IPS-15b (cell line): ENCODE data around the gene ANKS4B.
A peak's percentile ranks its signal among the peaks of the same experiment; 100 is the strongest.
"Not testable (repeated sequence)": the region's sequence is repeated elsewhere in the genome, so short reads cannot be mapped to it uniquely, and the experiment has no call there.

Experiments used
- H3K27me3 ChIP-seq: one replicate; pipeline ENCODE4 v1.6.1; 2013; ENCODE audit warnings: low read length; ENCODE audit not compliant: control insufficient read depth, insufficient read depth
- H3K36me3 ChIP-seq: one replicate; pipeline ENCODE4 v1.6.1; 2013; ENCODE audit warnings: low read length; ENCODE audit not compliant: control insufficient read depth, insufficient read depth
- H3K4me1 ChIP-seq: one replicate; pipeline ENCODE4 v1.6.1; 2013; ENCODE audit warnings: mild to moderate bottlenecking, low read length; ENCODE audit not compliant: control insufficient read depth, insufficient read depth
- H3K4me3 ChIP-seq: one replicate; pipeline ENCODE4 v1.5.1; 2013; ENCODE audit warnings: low read depth, low read length
- H3K9ac ChIP-seq: one replicate; pipeline ENCODE4 v1.6.1; 2013; ENCODE audit warnings: low read depth, mild to moderate bottlenecking, low read length
- H3K9me3 ChIP-seq: one replicate; pipeline ENCODE4 v1.6.1; 2013; ENCODE audit warnings: mild to moderate bottlenecking, low read length; ENCODE audit not compliant: control insufficient read depth, insufficient read depth

The ANKS4B gene

DNA sequence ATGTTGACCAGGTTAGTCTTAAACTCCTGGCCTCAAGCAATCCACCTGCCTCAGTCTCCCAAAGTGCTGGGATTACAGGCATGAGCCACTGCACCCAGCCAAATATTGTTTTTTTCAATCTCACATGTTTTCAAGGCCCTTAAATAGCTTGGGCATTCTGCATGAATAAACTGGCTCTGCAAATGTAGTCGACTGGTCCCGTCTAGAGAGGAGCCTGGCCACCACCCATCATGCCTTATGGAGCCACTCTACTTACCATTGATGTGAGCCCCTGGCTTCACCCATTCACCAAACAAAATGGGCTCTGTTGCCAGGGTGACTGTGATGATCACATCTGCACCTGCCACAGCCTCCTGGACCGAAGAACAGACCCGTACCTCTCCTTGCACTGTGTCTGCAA, 33.8 kb downstream of the ANKS4B start:
- no peaks in the 10 kb centered on the region for H3K27me3 ChIP-seq
- no peaks in the 10 kb centered on the region for H3K9me3 ChIP-seq
- no peak overlapping the region for H3K4me3 ChIP-seq
- H3K4me1 ChIP-seq = no peaks in the 10 kb centered on the region
- no peak overlapping the region for H3K9ac ChIP-seq
- no peaks in the 10 kb centered on the region for H3K36me3 ChIP-seq

DNA sequence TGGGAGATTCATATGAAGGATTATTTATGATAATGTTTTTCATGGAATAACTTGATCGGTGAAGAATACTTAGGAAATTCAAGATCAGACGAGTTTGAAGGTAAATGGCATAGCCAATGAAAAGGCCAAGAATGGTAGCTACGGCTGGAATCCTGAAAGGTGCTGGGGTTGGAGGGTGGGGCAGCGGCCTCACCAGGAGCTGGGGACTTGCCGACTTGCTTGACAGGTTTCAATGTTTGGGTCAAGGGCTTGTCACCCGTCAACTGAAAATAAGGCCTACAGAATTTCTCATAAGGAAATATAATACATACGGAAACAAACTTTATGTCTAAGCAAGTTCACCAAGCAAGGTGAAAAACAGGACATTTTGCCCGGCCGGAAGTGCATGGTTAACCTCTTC, 34.7 kb downstream of the ANKS4B start:
- no peak overlapping the region for H3K9ac ChIP-seq
- H3K36me3 ChIP-seq = no peaks in the 10 kb centered on the region
- H3K27me3 ChIP-seq = no peaks in the 10 kb centered on the region
- H3K9me3 ChIP-seq = no peaks in the 10 kb centered on the region
- no peaks in the 10 kb centered on the region for H3K4me1 ChIP-seq
- no peak overlapping the region for H3K4me3 ChIP-seq

DNA sequence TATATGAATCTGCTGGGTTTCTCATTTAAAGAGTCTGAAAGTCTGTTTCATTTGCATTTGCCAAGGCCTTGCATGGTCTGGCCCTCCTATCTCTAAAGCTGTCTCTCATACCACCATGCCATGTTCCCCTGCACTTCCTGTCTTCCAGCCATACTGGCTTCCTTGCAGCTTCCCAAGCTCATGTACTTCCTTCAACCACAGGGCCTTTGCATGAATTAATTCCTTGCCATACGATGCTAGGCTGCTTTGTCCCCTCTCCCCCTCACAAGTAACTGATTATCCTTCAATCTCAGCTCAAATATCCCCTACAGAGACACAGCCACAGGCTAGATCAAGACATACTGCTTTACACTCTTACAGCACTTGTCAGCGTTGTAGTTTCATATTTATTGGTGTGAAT, 38.8 kb downstream of the ANKS4B start:
- Histone ChIP-seq H3K9ac (no peak overlapping the region), H3K9me3 (no peaks in the 10 kb centered on the region), H3K36me3 (no peaks in the 10 kb centered on the region), H3K4me3 (no peak overlapping the region), H3K27me3 (peaks cover 4% of the 10 kb centered on the region), H3K4me1 (no peaks in the 10 kb centered on the region)

DNA sequence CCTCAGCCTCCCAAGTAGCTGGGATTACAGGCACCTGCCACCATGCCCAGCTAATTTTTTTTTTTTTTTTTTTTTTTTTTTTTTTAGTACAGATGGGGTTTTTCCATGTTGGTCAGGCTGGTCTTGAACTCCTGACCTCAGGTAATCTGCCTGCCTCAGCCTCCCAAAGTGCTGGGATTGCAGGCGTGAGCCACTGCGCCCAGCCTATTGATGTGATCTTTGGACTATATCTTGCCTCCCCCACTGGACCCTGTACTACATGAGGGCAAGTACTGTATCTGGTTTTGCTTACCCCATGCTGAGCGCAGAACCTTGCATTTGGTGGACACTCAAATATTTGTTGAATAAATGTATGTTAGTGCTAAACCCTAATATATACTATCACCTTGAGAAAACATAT, 39.3 kb downstream of the ANKS4B start:
- H3K9me3 ChIP-seq, H3K9ac ChIP-seq, H3K4me3 ChIP-seq, H3K27me3 ChIP-seq, H3K36me3 ChIP-seq, H3K4me1 ChIP-seq: not testable (repeated sequence)

DNA sequence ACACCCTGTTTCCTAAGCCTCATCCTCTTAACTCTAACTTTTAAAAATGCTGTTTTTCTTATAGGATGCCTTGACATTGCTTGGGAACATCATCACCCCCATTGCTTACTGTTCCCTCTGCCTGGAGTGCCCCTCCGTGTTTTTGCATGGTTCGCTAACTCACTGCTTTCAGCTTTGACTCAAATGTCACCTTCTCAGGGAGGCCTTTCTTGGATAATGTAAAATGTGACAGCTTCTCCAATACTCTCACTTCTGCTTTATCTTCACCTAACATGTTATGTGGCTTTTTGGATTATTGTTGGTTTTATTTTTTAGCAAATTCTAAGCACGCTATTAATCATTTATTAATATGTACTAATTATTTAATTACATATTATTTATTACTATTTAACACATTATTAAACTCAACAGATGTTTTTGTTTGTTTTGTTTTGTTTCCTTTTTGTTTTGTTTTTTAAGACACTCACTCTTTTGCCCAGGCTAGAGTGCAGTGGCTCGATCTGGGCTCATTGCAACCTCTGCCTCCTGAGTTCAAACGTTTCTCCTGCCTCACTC, 40.8 kb downstream of the ANKS4B start:
- Histone ChIP-seq H3K4me3 (no peak overlapping the region), H3K27me3 (peaks cover 15% of the 10 kb centered on the region), H3K9ac (no peak overlapping the region), H3K36me3 (no peaks in the 10 kb centered on the region), H3K9me3 (no peaks in the 10 kb centered on the region), H3K4me1 (peaks cover 5% of the 10 kb centered on the region)

DNA sequence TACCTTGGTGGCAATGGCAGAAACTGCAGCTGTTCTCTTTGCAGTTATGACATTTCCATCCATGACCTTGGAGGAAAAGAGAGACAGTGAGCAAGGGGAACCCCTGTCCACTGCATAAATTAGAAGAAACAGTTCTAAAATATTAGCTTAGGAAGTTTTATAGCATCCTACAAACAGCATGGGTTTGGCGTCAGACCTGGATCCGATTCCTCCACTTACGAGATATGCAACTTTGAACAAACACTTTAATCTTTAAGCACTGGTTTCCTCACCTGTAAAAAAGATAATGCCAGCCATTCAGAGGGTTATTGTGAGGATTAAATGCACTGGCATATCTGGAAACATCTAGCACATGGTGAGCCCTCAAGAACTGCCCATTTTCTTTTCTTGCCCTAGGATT, 42.0 kb downstream of the ANKS4B start:
- Histone ChIP-seq H3K9me3 (no peaks in the 10 kb centered on the region), H3K36me3 (no peaks in the 10 kb centered on the region), H3K4me1 (peaks cover 5% of the 10 kb centered on the region), H3K4me3 (no peak overlapping the region), H3K9ac (no peak overlapping the region), H3K27me3 (peaks cover 22% of the 10 kb centered on the region)

DNA sequence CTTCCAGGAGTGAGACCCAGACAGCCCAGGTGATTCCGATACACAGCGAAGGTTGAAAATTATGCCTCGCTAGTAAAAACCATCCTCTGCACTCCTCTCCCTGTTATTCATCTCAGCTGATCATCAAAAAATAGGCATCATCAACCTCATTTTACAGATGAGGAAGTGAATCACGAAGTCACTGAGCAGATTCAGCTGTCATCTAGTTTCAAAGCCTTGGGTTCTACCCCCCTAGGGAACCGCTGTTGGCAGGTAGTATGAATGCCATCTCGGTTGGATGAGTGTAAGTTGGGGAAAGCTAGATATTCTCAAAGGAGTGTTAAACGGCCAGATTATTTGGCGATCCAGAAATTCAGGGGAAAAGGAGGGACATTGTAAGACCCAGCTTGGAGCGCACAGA, 42.6 kb downstream of the ANKS4B start:
- H3K9me3 ChIP-seq = no peaks in the 10 kb centered on the region
- no peak overlapping the region for H3K9ac ChIP-seq
- peaks cover 5% of the 10 kb centered on the region for H3K4me1 ChIP-seq
- H3K36me3 ChIP-seq = no peaks in the 10 kb centered on the region
- no peak overlapping the region for H3K4me3 ChIP-seq
- H3K27me3 ChIP-seq = peaks cover 22% of the 10 kb centered on the region

DNA sequence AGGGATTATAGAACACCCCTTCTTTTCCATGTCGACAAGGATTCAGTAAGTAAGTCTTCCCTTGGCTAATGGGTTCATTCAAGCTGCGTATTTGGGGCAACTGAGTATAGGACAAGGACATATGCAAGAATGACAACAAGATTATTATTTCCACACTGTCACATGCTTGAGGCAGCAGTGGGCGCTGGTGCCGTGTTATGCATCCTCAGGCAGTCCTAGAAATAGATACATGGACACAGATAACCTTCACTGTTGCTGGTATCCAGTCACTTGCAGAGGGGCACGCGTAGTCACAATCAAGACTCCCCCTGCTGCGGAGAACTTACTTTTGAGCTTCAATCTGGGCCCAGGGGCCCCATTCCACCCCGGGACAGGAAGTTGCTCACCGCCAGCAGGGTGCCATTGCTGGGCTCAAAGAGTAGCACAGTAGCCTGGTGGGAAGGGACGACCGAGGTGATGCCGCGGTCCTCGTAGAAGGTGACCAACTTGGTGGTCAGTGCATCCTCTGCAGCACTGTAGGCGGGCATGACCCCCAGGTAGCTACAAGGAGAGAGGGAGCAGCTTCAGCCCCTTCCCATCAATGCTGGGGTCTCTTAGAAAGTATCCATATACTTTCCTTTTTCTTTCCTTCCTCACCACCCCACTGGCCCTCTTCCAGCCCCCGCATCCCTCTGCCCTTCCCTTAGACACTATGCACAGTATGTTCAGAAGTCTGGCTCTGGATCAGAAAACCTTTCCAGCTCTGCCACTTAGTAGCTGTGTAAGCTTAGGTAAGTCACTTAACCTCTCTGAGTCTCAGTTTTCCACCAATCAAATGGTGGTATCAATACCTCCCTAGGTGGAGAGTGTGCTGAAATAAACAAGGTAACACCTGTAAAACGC, 43.8 kb downstream of the ANKS4B start:
- peak overlapping the region; percentile 16 for H3K9ac ChIP-seq
- H3K27me3 ChIP-seq = peaks cover 27% of the 10 kb centered on the region
- no peaks in the 10 kb centered on the region for H3K9me3 ChIP-seq
- H3K36me3 ChIP-seq = no peaks in the 10 kb centered on the region
- peak overlapping the region; percentile 83 for H3K4me3 ChIP-seq
- H3K4me1 ChIP-seq = peaks cover 5% of the 10 kb centered on the region

DNA sequence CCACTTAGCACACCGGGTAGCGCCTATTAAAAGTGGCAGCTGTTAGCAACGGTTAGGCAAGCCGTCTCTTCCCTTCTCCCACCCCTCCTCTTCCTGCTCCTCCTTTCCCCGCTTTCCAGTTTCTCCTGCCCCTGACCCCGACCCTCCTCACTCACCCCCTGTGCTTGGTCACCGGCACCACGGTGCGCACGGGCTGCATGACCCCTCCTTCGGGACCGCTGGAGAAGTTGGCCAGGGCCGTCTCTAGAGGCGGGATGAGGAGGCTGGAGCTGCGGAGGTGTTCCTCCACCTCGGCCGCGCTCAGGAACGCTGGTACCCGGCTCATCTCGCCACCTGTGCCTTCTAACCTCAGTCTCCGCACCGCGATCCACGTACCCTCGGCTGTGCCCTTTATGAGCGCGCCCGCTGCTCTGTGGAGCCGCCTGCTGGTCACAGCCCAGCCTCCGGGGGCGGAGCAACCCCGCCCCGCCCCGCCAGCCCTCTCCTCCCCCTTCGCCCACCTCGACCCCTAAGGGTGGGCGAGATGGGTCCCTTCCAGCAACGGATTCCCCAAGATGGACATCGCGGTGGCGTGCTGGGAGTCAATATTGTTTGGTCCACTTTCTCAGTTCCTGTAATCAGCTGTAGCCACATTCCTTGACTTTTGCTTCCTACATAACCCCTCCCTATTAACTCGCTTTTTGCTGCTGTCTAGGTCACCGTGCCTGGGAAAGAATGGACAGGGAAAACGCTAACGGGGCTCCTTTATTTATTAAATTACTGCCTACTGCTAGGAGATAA, 44.6 kb downstream of the ANKS4B start, which contains the start of gene CRYM:
CRYM (minus strand) TSS at position 364 of the 780 bp plus-strand sequence; CDS start at position 325, 39 bp downstream.
- peak within 1 kb of the TSS; percentile 16 for H3K9ac ChIP-seq
- H3K27me3 ChIP-seq = peaks cover 27% of the 10 kb centered on the region
- H3K9me3 ChIP-seq = no peaks in the 10 kb centered on the region
- no peaks in the 10 kb centered on the region for H3K36me3 ChIP-seq
- peak within 1 kb of the TSS; percentile 83 for H3K4me3 ChIP-seq
- peaks cover 5% of the 10 kb centered on the region for H3K4me1 ChIP-seq

DNA sequence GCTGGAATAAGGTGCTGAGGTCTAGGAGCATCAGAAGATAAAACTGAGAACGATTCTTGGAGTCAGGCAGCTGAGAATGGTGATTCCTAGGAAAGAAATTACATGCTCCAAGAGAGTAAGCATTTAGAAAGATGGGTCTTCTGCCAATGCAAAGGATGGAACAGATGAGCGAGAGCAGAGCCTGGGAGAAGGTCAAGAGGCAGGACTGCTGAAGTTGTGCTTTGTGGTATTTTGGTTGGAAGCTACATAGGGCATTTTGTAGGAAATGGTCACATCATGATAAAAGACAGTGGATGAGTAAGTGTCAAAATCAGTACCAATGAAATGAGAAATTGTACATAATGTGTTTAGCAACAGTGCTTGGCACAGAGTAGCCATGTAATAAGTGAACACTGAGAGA, 46.0 kb downstream of the ANKS4B start:
- Histone ChIP-seq H3K36me3 (no peaks in the 10 kb centered on the region), H3K9me3 (no peaks in the 10 kb centered on the region), H3K4me1 (peaks cover 5% of the 10 kb centered on the region), H3K27me3 (peaks cover 31% of the 10 kb centered on the region), H3K9ac (no peak overlapping the region), H3K4me3 (no peak overlapping the region)

DNA sequence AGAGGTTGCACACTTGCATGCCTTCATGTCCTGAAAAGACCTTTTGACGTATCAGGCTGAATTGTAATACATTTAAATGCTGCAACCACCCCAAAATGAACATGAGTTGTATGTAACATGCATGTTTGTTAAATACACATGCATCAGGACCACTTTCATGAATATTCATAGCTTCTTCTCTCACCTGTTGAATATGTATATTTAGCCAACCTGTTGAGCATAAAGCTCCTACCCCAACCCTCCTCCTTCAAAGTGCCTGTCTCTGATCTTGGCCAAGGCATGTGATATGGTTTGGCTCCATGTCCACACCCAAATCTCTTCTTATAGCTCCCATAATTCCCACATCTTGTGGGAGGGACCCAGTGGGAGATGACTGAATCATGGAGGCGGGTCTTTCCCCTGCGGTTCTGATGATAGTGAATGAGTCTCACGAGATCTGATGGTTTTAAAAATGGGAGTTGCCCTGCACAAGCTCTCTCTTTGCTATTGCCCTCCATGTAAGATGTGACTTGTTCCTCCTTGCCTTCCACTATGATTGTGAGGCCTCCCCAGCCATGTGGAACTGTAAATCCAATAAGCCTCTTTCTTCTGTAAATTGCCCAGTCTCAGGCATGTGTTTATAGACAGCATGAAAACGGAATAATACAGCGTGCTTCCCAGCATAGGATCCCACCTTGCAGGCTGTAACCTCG, 48.3 kb downstream of the ANKS4B start:
- Histone ChIP-seq H3K4me3 (no peak overlapping the region), H3K9me3 (no peaks in the 10 kb centered on the region), H3K9ac (no peak overlapping the region), H3K27me3 (peaks cover 37% of the 10 kb centered on the region), H3K4me1 (peaks cover 5% of the 10 kb centered on the region), H3K36me3 (no peaks in the 10 kb centered on the region)
